ENCODE measurements around the gene DOCK10.

DNA sequence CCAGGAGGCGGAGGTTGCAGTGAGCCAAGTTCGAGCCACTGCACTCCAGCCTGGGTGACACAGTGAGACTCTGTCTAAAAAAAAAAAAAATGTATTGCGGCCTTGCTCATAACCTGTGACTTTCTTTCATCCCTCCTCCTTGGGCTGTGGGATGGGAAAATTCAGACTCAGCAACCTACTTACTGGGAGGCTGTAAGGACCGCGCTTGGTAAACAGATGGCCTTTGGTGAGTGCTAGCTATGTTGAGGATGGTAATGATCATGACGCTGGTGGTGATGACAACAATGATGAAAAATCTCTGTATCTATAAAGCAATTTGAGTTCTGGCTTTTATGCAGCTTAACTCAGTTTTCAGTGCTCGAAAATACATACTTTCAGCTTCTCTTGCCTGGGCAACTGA lies 261.4 kb downstream of the DOCK10 start:
- TF ChIP-seq, protein P1, sequence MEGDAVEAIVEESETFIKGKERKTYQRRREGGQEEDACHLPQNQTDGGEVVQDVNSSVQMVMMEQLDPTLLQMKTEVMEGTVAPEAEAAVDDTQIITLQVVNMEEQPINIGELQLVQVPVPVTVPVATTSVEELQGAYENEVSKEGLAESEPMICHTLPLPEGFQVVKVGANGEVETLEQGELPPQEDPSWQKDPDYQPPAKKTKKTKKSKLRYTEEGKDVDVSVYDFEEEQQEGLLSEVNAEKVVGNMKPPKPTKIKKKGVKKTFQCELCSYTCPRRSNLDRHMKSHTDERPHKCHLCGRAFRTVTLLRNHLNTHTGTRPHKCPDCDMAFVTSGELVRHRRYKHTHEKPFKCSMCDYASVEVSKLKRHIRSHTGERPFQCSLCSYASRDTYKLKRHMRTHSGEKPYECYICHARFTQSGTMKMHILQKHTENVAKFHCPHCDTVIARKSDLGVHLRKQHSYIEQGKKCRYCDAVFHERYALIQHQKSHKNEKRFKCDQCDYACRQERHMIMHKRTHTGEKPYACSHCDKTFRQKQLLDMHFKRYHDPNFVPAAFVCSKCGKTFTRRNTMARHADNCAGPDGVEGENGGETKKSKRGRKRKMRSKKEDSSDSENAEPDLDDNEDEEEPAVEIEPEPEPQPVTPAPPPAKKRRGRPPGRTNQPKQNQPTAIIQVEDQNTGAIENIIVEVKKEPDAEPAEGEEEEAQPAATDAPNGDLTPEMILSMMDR (IDR thresholded peaks at IDR 0.05), result no peak
- TF ChIP-seq EZH2 (IDR thresholded peaks at IDR 0.05; ENCODE audit: borderline replicate concordance, insufficient read depth, low read depth, low read length, poor library complexity, severe bottlenecking), result no peak
